Measurements from ENCODE around the gene MYH9. TPM values are rescaled to one million over a fixed set of nuclear protein-coding genes. Genes with fewer than 3 reads are reported as not detected.
A peak's percentile ranks its signal among the peaks of the same experiment; 100 is the strongest.

Gene MYH9
- total and polyA plus RNA-seq, 10 donors: 59.8 to 1,376 (median 711) TPM

GRCh38 chr22:36375071-36375980, 12.4 kb downstream of the MYH9 start:
- intact Hi-C loops (cut with DNase I; ENCODE audit: low total_unique reads): no loop called here

DNA sequence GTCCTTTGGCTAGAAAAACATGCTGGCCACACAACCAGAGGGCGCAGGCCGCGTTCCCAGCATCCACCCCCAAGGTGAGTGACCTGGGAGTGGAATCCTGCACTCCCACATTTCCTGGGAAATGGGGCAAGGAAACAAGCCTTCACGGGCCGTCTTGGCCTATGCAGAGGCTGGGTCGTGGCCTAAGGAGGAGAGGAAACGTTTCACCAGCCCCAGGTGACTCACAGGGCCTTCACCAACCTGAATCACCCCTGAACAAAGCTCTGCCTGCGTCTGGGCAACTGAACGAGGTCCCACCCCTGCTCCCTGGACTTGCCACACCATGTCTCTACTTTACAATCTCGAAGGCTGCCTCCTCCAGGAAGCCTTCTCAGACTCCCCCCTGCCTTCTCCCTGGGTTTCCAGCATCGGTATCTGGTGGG, 13.2 kb downstream of the MYH9 start:
- intact Hi-C loops (cut with DNase I; ENCODE audit: low total_unique reads): no loop called here
- TF ChIP-seq POLR2AphosphoS5 (IDR thresholded peaks at IDR 0.05): peak; percentile 19 to 42 (median 38)
- TF ChIP-seq CTCF (IDR thresholded peaks at IDR 0.05 in 8 of 11, conservative IDR thresholded peaks at IDR 0.05 in 3 of 11): no peak
- H3K27me3 ChIP-seq (replicated peaks in 1 of 7): no peaks in the 10 kb centered on the region
- H3K27ac ChIP-seq: peak overlapping the region; percentile 79 to 100 (median 98)
- H3K4me3 ChIP-seq: peak overlapping the region in 1 of 8 donors; percentile 52
- peaks cover 0 to 61% (median 5%) of the 10 kb centered on the region in 6 donors for H3K36me3 ChIP-seq
- H3K9me3 ChIP-seq: no peaks in the 10 kb centered on the region
- DNase-seq: no peak
- WGBS, 5 donors: 47 to 61% (median 52%) methylated on average over 11 of the region's 11 CpGs
- peaks cover 95 to 100% (median 100%) of the 10 kb centered on the region in 6 donors for H3K4me1 ChIP-seq

More at GRCh38 chr22:36375071-36375980, 12.4 kb downstream of the MYH9 start:
- H3K36me3 ChIP-seq: peaks cover 0 to 66% (median 7%) of the 10 kb centered on the region in 6 donors
- no peak for DNase-seq
- no peaks in the 10 kb centered on the region for H3K9me3 ChIP-seq
- H3K27ac ChIP-seq: peak overlapping the region; percentile 79 to 100 (median 98)
- TF ChIP-seq POLR2A (IDR thresholded peaks at IDR 0.05) (no peak), POLR2AphosphoS5 (IDR thresholded peaks at IDR 0.05) (peak in 2 of 3 donors; percentile 55 to 56), CTCF (IDR thresholded peaks at IDR 0.05 in 8 of 11, conservative IDR thresholded peaks at IDR 0.05 in 3 of 11) (no peak)
- H3K27me3 ChIP-seq (replicated peaks in 1 of 7): no peaks in the 10 kb centered on the region
- WGBS, 5 donors: 55 to 60% (median 57%) methylated on average over 7 to 9 of the region's 9 CpGs
- H3K4me1 ChIP-seq: peaks cover 95 to 100% (median 100%) of the 10 kb centered on the region in 6 donors
- H3K4me3 ChIP-seq: peak overlapping the region in 1 of 8 donors; percentile 52

DNA sequence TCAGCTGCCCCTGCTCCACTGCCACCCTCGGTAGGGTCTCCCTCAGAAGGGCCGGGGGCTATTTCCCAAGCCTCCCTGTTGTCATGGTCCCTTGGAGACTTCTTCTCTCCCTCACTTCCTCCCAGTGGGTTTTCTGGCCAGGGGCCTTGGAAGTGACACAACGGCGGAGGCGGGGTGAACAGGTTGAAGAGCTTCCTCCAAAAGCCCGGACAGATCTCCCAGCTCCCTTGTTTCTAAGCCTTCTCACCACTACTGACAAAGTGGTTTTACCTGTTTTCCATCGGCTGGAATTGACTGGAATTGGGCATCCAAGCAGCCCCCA, 14.5 kb downstream of the MYH9 start:
- intact Hi-C loops (cut with DNase I; ENCODE audit: low total_unique reads): no loop called here
- peaks cover 96 to 100% (median 100%) of the 10 kb centered on the region in 6 donors for H3K4me1 ChIP-seq
- H3K27ac ChIP-seq: peak overlapping the region; percentile 72 to 100 (median 98)
- no peaks in the 10 kb centered on the region for H3K27me3 ChIP-seq (replicated peaks in 1 of 7)
- H3K4me3 ChIP-seq: peak overlapping the region in 3 of 8 donors; percentile 6 to 52 (median 12)
- H3K36me3 ChIP-seq: peaks cover 0 to 65% (median 5%) of the 10 kb centered on the region in 6 donors
- DNase-seq: peak; percentile 92
- TF ChIP-seq POLR2AphosphoS5 (IDR thresholded peaks at IDR 0.05) (peak; percentile 1 to 67 (median 32)), POLR2A (IDR thresholded peaks at IDR 0.05) (no peak), CTCF (IDR thresholded peaks at IDR 0.05 in 8 of 11, conservative IDR thresholded peaks at IDR 0.05 in 3 of 11) (no peak)
- no peaks in the 10 kb centered on the region for H3K9me3 ChIP-seq
- WGBS, 5 donors: 11 to 26% (median 18%) methylated on average over 7 of the region's 7 CpGs

DNA sequence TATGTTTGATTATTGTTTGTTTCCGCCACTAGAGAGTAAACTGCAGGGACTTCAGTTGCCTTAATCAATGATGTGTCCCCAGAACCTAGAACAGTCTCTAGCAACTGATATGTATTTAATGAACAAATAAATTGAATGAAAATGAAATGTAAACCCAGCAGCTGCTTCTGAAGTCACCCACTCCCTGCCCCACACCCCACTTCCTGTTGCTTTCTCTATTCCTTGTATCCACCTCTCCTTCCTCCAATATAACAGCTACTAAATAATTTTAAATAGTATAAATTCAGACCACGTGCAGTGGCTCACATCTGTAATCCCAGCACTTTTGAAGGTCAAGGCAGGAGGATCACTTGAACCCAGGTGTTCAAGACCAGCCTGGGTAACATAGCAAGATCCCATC, 15.8 kb downstream of the MYH9 start:
- intact Hi-C loops (cut with DNase I; ENCODE audit: low total_unique reads): no loop called here
- Histone ChIP-seq H3K9me3 (no peaks in the 10 kb centered on the region), H3K4me3 (peak overlapping the region in 2 of 8 donors; percentile 16 to 52), H3K4me1 (peaks cover 98 to 100% (median 100%) of the 10 kb centered on the region in 6 donors), H3K27ac (peak overlapping the region in 7 of 8 donors; percentile 88 to 100 (median 99)), H3K27me3 (replicated peaks in 1 of 7) (no peaks in the 10 kb centered on the region), H3K36me3 (peaks cover 0 to 64% (median 8%) of the 10 kb centered on the region in 6 donors)
- DNase-seq: no peak
- TF ChIP-seq POLR2A (IDR thresholded peaks at IDR 0.05) (no peak), POLR2AphosphoS5 (IDR thresholded peaks at IDR 0.05) (no peak), CTCF (IDR thresholded peaks at IDR 0.05 in 8 of 11, conservative IDR thresholded peaks at IDR 0.05 in 3 of 11) (no peak)
- WGBS, 5 donors: 55 to 66% (median 62%) methylated on average over 2 of the region's 2 CpGs

Data from spleen (tissue), 11 donors.